ENCODE data around the gene TTC17.

DNA sequence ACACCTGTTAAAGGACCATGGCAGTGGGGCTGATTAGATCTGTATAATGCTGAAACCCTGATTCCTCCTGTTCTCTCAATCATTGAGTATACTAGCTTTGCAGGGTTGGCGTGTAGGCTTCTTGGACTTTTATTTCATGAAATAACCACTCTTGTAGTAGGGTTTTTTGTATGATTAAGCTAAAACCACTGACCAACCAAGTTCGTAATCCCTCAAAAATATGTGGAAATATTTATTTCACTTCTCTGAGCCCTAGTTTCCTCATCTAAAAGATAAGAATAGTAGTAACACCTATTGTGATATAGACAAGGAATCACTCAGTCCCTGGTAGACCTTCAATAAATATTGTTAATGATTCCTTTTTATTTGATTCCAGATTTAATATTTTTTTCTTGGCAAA is 42.8 kb upstream of the TTC17 start:
- TF ChIP-seq CTCF (conservative IDR thresholded peaks at IDR 0.05; ENCODE audit: low read depth, low read length) (no peak), EZH2 (IDR thresholded peaks at IDR 0.05; ENCODE audit: low read length, unreplicated experiment) (no peak), EZH2phosphoT487 (IDR thresholded peaks at IDR 0.05; ENCODE audit: borderline replicate concordance, low read length) (no peak)

All from PC-3 (cell line).